GM03348 (cell line): Measurements from ENCODE around the gene GPI.

Source experiments
- DNase-seq: peaks from one replicate; pipeline ENCODE4 v3.0.0; 2012; ENCODE audit warnings: low spot score

The GPI gene

GRCh38 chr19:34404109-34404909 lies 39.3 kb downstream of the GPI start, which contains the start of gene PDCD2L:
Gene PDCD2L, plus strand, starts transcription at chr19:34404399. Its CDS starts 32 bp downstream, at chr19:34404431.
- DNase-seq: peak; percentile 98

GRCh38 chr19:34405892-34406660 lies 41.1 kb downstream of the GPI start:
- no peak for DNase-seq

- DNase-seq: no peak
Observed at GRCh38 chr19:34408411-34408810, 43.4 kb downstream of the GPI start.

- DNase-seq: no peak
Observed at GRCh38 chr19:34409189-34410164, 44.5 kb downstream of the GPI start.

- no peak for DNase-seq
Observed at GRCh38 chr19:34411216-34411615, 46.2 kb downstream of the GPI start.

GRCh38 chr19:34416021-34416545 lies 51.1 kb downstream of the GPI start:
- no peak for DNase-seq

GRCh38 chr19:34418300-34418699 lies 53.3 kb downstream of the GPI start:
- no peak for DNase-seq

GRCh38 chr19:34426096-34426661 lies 61.2 kb downstream of the GPI start:
- DNase-seq: no peak

GRCh38 chr19:34428549-34429285 lies 63.7 kb downstream of the GPI start:
- peak; percentile 85 for DNase-seq

- DNase-seq: no peak
Observed at GRCh38 chr19:34429553-34429952, 64.6 kb downstream of the GPI start.

- DNase-seq: peak; percentile 76
Observed at GRCh38 chr19:34430738-34431625, 66.0 kb downstream of the GPI start.

GRCh38 chr19:34431681-34432402 lies 66.8 kb downstream of the GPI start:
- DNase-seq: no peak

- no peak for DNase-seq
Observed at GRCh38 chr19:34432797-34433196, 67.8 kb downstream of the GPI start.

GRCh38 chr19:34436716-34437115 lies 71.7 kb downstream of the GPI start:
- DNase-seq: no peak

- no peak for DNase-seq
Observed at GRCh38 chr19:34448191-34448590, 83.2 kb downstream of the GPI start.
